Esophagus muscularis mucosa (tissue), 4 donors: ENCODE measurements around the gene CD300LG. TPM values are rescaled to one million over a fixed set of nuclear protein-coding genes. Genes with fewer than 3 reads are reported as not detected.

Source experiments
- DNase-seq: peaks from one replicate; pipeline ENCODE4 v3.0.0-alpha.2; 2017; ENCODE audit errors: extremely low spot score
- H3K27ac ChIP-seq, 4 donors: fragments of 200-600 bp; sonication (generic); replicated peaks in 1 of 4; 1 replicate in 3 of 4; 2 replicates in 1 of 4; pipeline ENCODE4 v1.5.1; 2016 to 2019; ENCODE audit warnings: mild to moderate bottlenecking in 1 of 4
- H3K27me3 ChIP-seq, 4 donors: fragments of 200-600 bp; sonication (generic); one replicate each; pipeline versions ENCODE4 v1.5.1 to v1.6.0; 2016 to 2019
- H3K36me3 ChIP-seq, 4 donors: fragments of 200-600 bp; sonication (generic); one replicate each; pipeline ENCODE4 v1.5.1; 2016 to 2019
- H3K4me1 ChIP-seq, 4 donors: fragments of 200-600 bp; sonication (generic); one replicate each; pipeline ENCODE4 v1.5.1; 2016 to 2019
- H3K4me3 ChIP-seq, 4 donors: fragments of 200-600 bp; sonication (generic); 1 replicate in 2 of 4; 2 replicates in 2 of 4; pipeline ENCODE4 v1.5.1; 2016 to 2019; ENCODE audit warnings: mild to moderate bottlenecking in 4 of 4, moderate library complexity in 1 of 4
- H3K9me3 ChIP-seq, 4 donors: fragments of 200-600 bp; sonication (generic); 1 replicate in 3 of 4; 2 replicates in 1 of 4; pipeline ENCODE4 v1.5.1; 2016 to 2019
- CTCF ChIP-seq, 3 experiments: fragments of 200-600 bp in 2 of 3; fragments of 450-650 bp in 1 of 3; sonication (generic) in 2 of 3; IDR thresholded peaks; one replicate each; pipeline ENCODE4 v1.5.1; 2017 to 2019; ENCODE audit warnings: antibody characterized with exemption in 3 of 3, mild to moderate bottlenecking in 2 of 3, moderate library complexity in 1 of 3
- EP300 ChIP-seq: sonication (generic); formaldehyde crosslinking; IDR thresholded peaks from one replicate; pipeline ENCODE4 v1.6.1; 2017; ENCODE audit warnings: antibody characterized with exemption
- POLR2A ChIP-seq: fragments of 450-650 bp; IDR thresholded peaks from one replicate; pipeline ENCODE4 v1.6.1; 2017; ENCODE audit warnings: antibody characterized with exemption, moderate library complexity, mild to moderate bottlenecking, low read depth
- POLR2AphosphoS5 ChIP-seq, 2 donors: sonication (generic); formaldehyde crosslinking; IDR thresholded peaks; one replicate each; pipeline ENCODE4 v1.6.1; 2017; ENCODE audit warnings: antibody characterized with exemption in 2 of 2
- WGBS: methylation state at CpG from one replicate; pipeline ENCODE4 v1.1.5; 2018; 5-methylcytosine and 5-hydroxymethylcytosine counted together
- intact Hi-C: fragments of 100-400 bp; cut with DNase I; formaldehyde crosslinking; loops from one replicate; pipeline ENCODE4 v1.15.1; 2023
- total RNA-seq, 4 donors: library from RNA; depleted of rRNA; stranded (reverse); fragments of >200 nt; gene quantifications; one replicate each; pipeline versions ENCODE4 v1.1.0 to v1.2.1, GENCODE V29; 2016

Gene CD300LG
- total RNA-seq, 4 donors from 2014 or later, result 0.83 to 12.0 (median 7.3) TPM

DNA sequence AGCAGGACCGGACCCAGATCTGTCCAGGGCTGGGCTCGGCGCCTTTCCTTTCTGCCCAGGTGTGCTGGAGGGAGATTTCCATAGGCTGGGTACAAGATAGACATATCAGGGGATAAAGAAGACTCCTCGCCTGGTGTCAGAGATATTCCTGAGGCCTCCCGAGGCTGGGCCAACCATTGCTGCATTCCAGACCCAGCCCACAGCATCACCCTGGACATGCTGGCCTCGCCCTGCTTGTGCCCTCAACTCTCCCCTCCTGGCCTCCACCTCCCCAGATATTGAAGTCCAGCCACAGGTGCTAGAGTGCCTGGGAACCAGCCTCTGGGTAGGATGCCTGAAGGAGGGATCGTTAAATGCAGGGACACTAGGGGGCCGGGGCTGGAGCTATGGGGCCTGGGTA is 2.1 kb downstream of the CD300LG start:
- H3K4me1 ChIP-seq, result peaks cover 5 to 19% (median 14%) of the 10 kb centered on the region in 4 donors
- intact Hi-C loops, result loop anchor here (5.0 kb wide), 2 partner anchors 67 to 152 kb away; partner anchors contain the start of gene CFAP97D1
- DNase-seq, result no peak
- H3K9me3 ChIP-seq, result no peaks in the 10 kb centered on the region
- H3K4me3 ChIP-seq, result no peak overlapping the region
- no peaks in the 10 kb centered on the region for H3K36me3 ChIP-seq
- 91% methylated on average over 8 of the region's 8 CpGs for WGBS
- no peak for TF ChIP-seq POLR2AphosphoS5 (IDR thresholded peaks at IDR 0.05)
- no peak overlapping the region for H3K27ac ChIP-seq
- H3K27me3 ChIP-seq, result peaks cover 0 to 30% (median 0%) of the 10 kb centered on the region in 4 donors

DNA sequence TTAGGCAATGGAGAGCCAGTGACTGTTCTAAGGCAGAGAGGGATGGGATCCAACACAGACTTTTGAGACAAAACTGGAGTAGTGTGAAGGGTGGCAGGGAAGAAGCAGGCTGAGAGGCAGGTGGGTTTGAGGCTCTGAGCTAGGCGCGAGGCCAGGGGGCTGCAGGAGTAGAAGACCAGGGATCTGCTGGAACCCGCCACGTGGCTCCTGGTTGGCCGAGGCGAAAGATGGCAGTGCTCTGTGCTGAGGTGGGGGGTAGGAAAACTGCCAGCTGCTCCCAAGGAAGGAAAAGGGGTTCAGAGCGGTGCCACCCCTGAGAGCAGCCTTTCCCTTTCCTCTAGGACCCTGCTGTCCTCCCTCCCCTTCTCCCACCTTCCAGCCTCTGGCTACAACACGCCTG is 5.6 kb downstream of the CD300LG start:
- 93% methylated on average over 8 of the region's 8 CpGs for WGBS
- Histone ChIP-seq H3K4me1 (peaks cover 0 to 10% (median under 1%) of the 10 kb centered on the region in 4 donors), H3K36me3 (peaks cover 0 to 7% (median 0%) of the 10 kb centered on the region in 4 donors), H3K9me3 (no peaks in the 10 kb centered on the region), H3K4me3 (no peak overlapping the region), H3K27ac (no peak overlapping the region), H3K27me3 (peaks cover 0 to 46% (median 0%) of the 10 kb centered on the region in 4 donors)
- DNase-seq, result no peak
- intact Hi-C loops, result no loop called here
- TF ChIP-seq CTCF (IDR thresholded peaks at IDR 0.05) (no peak), POLR2AphosphoS5 (IDR thresholded peaks at IDR 0.05) (no peak), POLR2A (no peak), EP300 (no peak)

DNA sequence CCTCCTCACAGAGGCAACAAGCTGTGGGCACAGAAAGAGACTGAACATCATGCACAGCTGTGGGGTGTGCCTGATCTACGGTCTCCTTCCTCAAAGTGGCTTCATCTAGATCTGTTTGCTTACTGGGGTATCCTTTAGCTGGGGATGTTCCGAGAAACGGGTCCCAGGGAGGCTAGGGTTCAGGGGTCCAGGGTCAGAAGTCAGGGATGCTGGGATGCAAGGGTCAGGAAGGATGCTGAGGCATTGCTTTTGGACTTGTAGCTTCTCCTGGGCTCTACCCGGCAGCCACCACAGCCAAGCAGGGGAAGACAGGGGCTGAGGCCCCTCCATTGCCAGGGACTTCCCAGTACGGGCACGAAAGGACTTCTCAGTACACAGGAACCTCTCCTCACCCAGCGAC is 6.6 kb downstream of the CD300LG start:
- WGBS, result 83% methylated on average over 7 of the region's 7 CpGs
- peaks cover 0 to 7% (median 0%) of the 10 kb centered on the region in 4 donors for H3K36me3 ChIP-seq
- no peak overlapping the region for H3K4me3 ChIP-seq
- peaks cover 0 to 12% (median 2%) of the 10 kb centered on the region in 4 donors for H3K4me1 ChIP-seq
- no peak for DNase-seq
- H3K27me3 ChIP-seq, result peaks cover 0 to 55% (median 0%) of the 10 kb centered on the region in 4 donors
- TF ChIP-seq CTCF (IDR thresholded peaks at IDR 0.05) (no peak), EP300 (no peak), POLR2A (no peak), POLR2AphosphoS5 (IDR thresholded peaks at IDR 0.05) (no peak)
- no peaks in the 10 kb centered on the region for H3K9me3 ChIP-seq
- intact Hi-C loops, result no loop called here
- no peak overlapping the region for H3K27ac ChIP-seq

GRCh38 chr17:43854498-43854897 is 7.5 kb downstream of the CD300LG start:
- Histone ChIP-seq H3K36me3 (peaks cover 0 to 7% (median 0%) of the 10 kb centered on the region in 4 donors), H3K9me3 (no peaks in the 10 kb centered on the region), H3K4me3 (no peak overlapping the region), H3K4me1 (peaks cover 0 to 12% (median 4%) of the 10 kb centered on the region in 4 donors), H3K27ac (no peak overlapping the region), H3K27me3 (peaks cover 0 to 57% (median 0%) of the 10 kb centered on the region in 4 donors)
- WGBS, result 90% methylated on average over 8 of the region's 8 CpGs
- DNase-seq, result no peak
- intact Hi-C loops, result no loop called here
- no peak for TF ChIP-seq CTCF (IDR thresholded peaks at IDR 0.05)
- TF ChIP-seq POLR2AphosphoS5 (IDR thresholded peaks at IDR 0.05), result no peak
- no peak for TF ChIP-seq POLR2A
- TF ChIP-seq EP300, result no peak

DNA sequence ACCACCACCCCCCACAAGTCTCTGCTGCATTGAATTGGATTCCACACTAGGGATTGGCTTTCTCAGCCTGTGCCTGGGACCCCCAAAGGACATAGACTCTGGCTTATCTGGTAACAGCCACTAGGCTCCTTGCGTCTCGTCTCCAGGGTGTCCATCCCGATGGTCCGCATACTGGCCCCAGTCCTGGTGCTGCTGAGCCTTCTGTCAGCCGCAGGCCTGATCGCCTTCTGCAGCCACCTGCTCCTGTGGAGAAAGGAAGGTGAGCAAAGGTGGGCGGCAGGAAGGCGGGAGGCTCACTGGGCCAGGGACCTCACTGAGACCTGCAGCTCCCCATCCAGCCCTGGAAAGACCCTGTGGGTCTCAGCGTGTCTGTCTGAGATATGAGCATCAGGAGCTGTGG is 8.1 kb downstream of the CD300LG start:
- Histone ChIP-seq H3K27me3 (peaks cover 0 to 57% (median 0%) of the 10 kb centered on the region in 4 donors), H3K9me3 (no peaks in the 10 kb centered on the region), H3K4me1 (peaks cover under 1 to 18% (median 9%) of the 10 kb centered on the region in 4 donors), H3K36me3 (peaks cover 0 to 7% (median 0%) of the 10 kb centered on the region in 4 donors), H3K27ac (no peak overlapping the region), H3K4me3 (no peak overlapping the region)
- TF ChIP-seq POLR2A, result no peak
- no peak for TF ChIP-seq POLR2AphosphoS5 (IDR thresholded peaks at IDR 0.05)
- no peak for TF ChIP-seq EP300
- TF ChIP-seq CTCF (IDR thresholded peaks at IDR 0.05), result no peak
- DNase-seq, result no peak
- intact Hi-C loops, result no loop called here
- 84% methylated on average over 6 of the region's 9 CpGs for WGBS
